Measurements from ENCODE around the gene SETSIP. TPM values are rescaled to one million over a fixed set of nuclear protein-coding genes. Genes with fewer than 3 reads are reported as not detected.

The SETSIP gene
- total and polyA plus RNA-seq, 4 donors, result 0.42 to 0.44 TPM; not detected in 2

GRCh38 chr1:92070892-92071291 lies 4.3 kb downstream of the SETSIP start:
- no peak overlapping the region for H3K27ac ChIP-seq (ENCODE audit: low read depth, low read length)
- H3K4me3 ChIP-seq (ENCODE audit: low read depth, low read length), result no peak overlapping the region
- H3K36me3 ChIP-seq (ENCODE audit: control insufficient read depth, insufficient read depth, low read length), result no peaks in the 10 kb centered on the region
- DNase-seq (ENCODE audit: low read depth in 4 of 6, low spot score in 6 of 6), result no peak
- no peaks in the 10 kb centered on the region for H3K4me1 ChIP-seq (ENCODE audit: control insufficient read depth, insufficient read depth, low read length)
- no peaks in the 10 kb centered on the region for H3K9me3 ChIP-seq (ENCODE audit: control insufficient read depth, insufficient read depth, low read length)
- H3K27me3 ChIP-seq (ENCODE audit: control insufficient read depth, insufficient read depth, low read length), result no peaks in the 10 kb centered on the region
- WGBS (ENCODE audit: insufficient coverage), result 60% methylated on average over 1 of the region's 2 CpGs

- Histone ChIP-seq H3K4me1 (ENCODE audit: control insufficient read depth, insufficient read depth, low read length) (no peaks in the 10 kb centered on the region), H3K4me3 (ENCODE audit: low read depth, low read length) (no peak overlapping the region), H3K27me3 (ENCODE audit: control insufficient read depth, insufficient read depth, low read length) (no peaks in the 10 kb centered on the region), H3K27ac (ENCODE audit: low read depth, low read length) (no peak overlapping the region), H3K36me3 (ENCODE audit: control insufficient read depth, insufficient read depth, low read length) (no peaks in the 10 kb centered on the region), H3K9me3 (ENCODE audit: control insufficient read depth, insufficient read depth, low read length) (no peaks in the 10 kb centered on the region)
- WGBS (ENCODE audit: insufficient coverage), result 92% methylated on average over 6 of the region's 8 CpGs
- no peak for DNase-seq (ENCODE audit: low read depth in 4 of 6, low spot score in 6 of 6)
Measured at GRCh38 chr1:92066321-92066720, 8.9 kb downstream of the SETSIP start.

GRCh38 chr1:92065042-92065441 lies 10.2 kb downstream of the SETSIP start:
- no peaks in the 10 kb centered on the region for H3K36me3 ChIP-seq (ENCODE audit: control insufficient read depth, insufficient read depth, low read length)
- WGBS (ENCODE audit: insufficient coverage), result no CpG with 5 or more reads among the region's 3 CpGs
- H3K4me3 ChIP-seq (ENCODE audit: low read depth, low read length), result no peak overlapping the region
- no peak for DNase-seq (ENCODE audit: low read depth in 4 of 6, low spot score in 6 of 6)
- H3K27me3 ChIP-seq (ENCODE audit: control insufficient read depth, insufficient read depth, low read length), result no peaks in the 10 kb centered on the region
- no peak overlapping the region for H3K27ac ChIP-seq (ENCODE audit: low read depth, low read length)
- H3K9me3 ChIP-seq (ENCODE audit: control insufficient read depth, insufficient read depth, low read length), result no peaks in the 10 kb centered on the region
- H3K4me1 ChIP-seq (ENCODE audit: control insufficient read depth, insufficient read depth, low read length), result no peaks in the 10 kb centered on the region

GRCh38 chr1:92051948-92052347 lies 23.3 kb downstream of the SETSIP start:
- H3K4me1 ChIP-seq (ENCODE audit: control insufficient read depth, insufficient read depth, low read length), result no peaks in the 10 kb centered on the region
- no peaks in the 10 kb centered on the region for H3K27me3 ChIP-seq (ENCODE audit: control insufficient read depth, insufficient read depth, low read length)
- H3K36me3 ChIP-seq (ENCODE audit: control insufficient read depth, insufficient read depth, low read length), result no peaks in the 10 kb centered on the region
- no peak overlapping the region for H3K27ac ChIP-seq (ENCODE audit: low read depth, low read length)
- no peaks in the 10 kb centered on the region for H3K9me3 ChIP-seq (ENCODE audit: control insufficient read depth, insufficient read depth, low read length)
- no peak overlapping the region for H3K4me3 ChIP-seq (ENCODE audit: low read depth, low read length)
- DNase-seq (ENCODE audit: low read depth in 4 of 6, low spot score in 6 of 6), result no peak

- Histone ChIP-seq H3K36me3 (ENCODE audit: control insufficient read depth, insufficient read depth, low read length) (no peaks in the 10 kb centered on the region), H3K9me3 (ENCODE audit: control insufficient read depth, insufficient read depth, low read length) (no peaks in the 10 kb centered on the region), H3K27me3 (ENCODE audit: control insufficient read depth, insufficient read depth, low read length) (no peaks in the 10 kb centered on the region), H3K4me1 (ENCODE audit: control insufficient read depth, insufficient read depth, low read length) (no peaks in the 10 kb centered on the region), H3K4me3 (ENCODE audit: low read depth, low read length) (no peak overlapping the region), H3K27ac (ENCODE audit: low read depth, low read length) (no peak overlapping the region)
- peak in 1 of 6 donors; percentile 53 for DNase-seq (ENCODE audit: low read depth in 4 of 6, low spot score in 6 of 6)
- no CpG with 5 or more reads among the region's 2 CpGs for WGBS (ENCODE audit: insufficient coverage)
Measured at GRCh38 chr1:92045766-92046495, 29.3 kb downstream of the SETSIP start.

- no peaks in the 10 kb centered on the region for H3K4me1 ChIP-seq (ENCODE audit: control insufficient read depth, insufficient read depth, low read length)
- H3K27ac ChIP-seq (ENCODE audit: low read depth, low read length), result no peak overlapping the region
- no peaks in the 10 kb centered on the region for H3K9me3 ChIP-seq (ENCODE audit: control insufficient read depth, insufficient read depth, low read length)
- WGBS (ENCODE audit: insufficient coverage), result 80% methylated on average over 3 of the region's 5 CpGs
- H3K27me3 ChIP-seq (ENCODE audit: control insufficient read depth, insufficient read depth, low read length), result no peaks in the 10 kb centered on the region
- H3K4me3 ChIP-seq (ENCODE audit: low read depth, low read length), result no peak overlapping the region
- no peaks in the 10 kb centered on the region for H3K36me3 ChIP-seq (ENCODE audit: control insufficient read depth, insufficient read depth, low read length)
- no peak for DNase-seq (ENCODE audit: low read depth in 4 of 6, low spot score in 6 of 6)
Measured at GRCh38 chr1:92043621-92044020, 31.6 kb downstream of the SETSIP start.

GRCh38 chr1:92040971-92041370 lies 34.2 kb downstream of the SETSIP start:
- DNase-seq (ENCODE audit: low read depth in 4 of 6, low spot score in 6 of 6), result no peak
- H3K27me3 ChIP-seq (ENCODE audit: control insufficient read depth, insufficient read depth, low read length), result no peaks in the 10 kb centered on the region
- 100% methylated on average over 1 of the region's 1 CpG for WGBS (ENCODE audit: insufficient coverage)
- H3K27ac ChIP-seq (ENCODE audit: low read depth, low read length), result no peak overlapping the region
- no peaks in the 10 kb centered on the region for H3K36me3 ChIP-seq (ENCODE audit: control insufficient read depth, insufficient read depth, low read length)
- H3K9me3 ChIP-seq (ENCODE audit: control insufficient read depth, insufficient read depth, low read length), result no peaks in the 10 kb centered on the region
- no peak overlapping the region for H3K4me3 ChIP-seq (ENCODE audit: low read depth, low read length)
- no peaks in the 10 kb centered on the region for H3K4me1 ChIP-seq (ENCODE audit: control insufficient read depth, insufficient read depth, low read length)

- H3K4me3 ChIP-seq (ENCODE audit: low read depth, low read length), result no peak overlapping the region
- H3K4me1 ChIP-seq (ENCODE audit: control insufficient read depth, insufficient read depth, low read length), result no peaks in the 10 kb centered on the region
- H3K36me3 ChIP-seq (ENCODE audit: control insufficient read depth, insufficient read depth, low read length), result no peaks in the 10 kb centered on the region
- 92% methylated on average over 2 of the region's 2 CpGs for WGBS (ENCODE audit: insufficient coverage)
- H3K9me3 ChIP-seq (ENCODE audit: control insufficient read depth, insufficient read depth, low read length), result no peaks in the 10 kb centered on the region
- DNase-seq (ENCODE audit: low read depth in 4 of 6, low spot score in 6 of 6), result no peak
- no peaks in the 10 kb centered on the region for H3K27me3 ChIP-seq (ENCODE audit: control insufficient read depth, insufficient read depth, low read length)
- no peak overlapping the region for H3K27ac ChIP-seq (ENCODE audit: low read depth, low read length)
Measured at GRCh38 chr1:92038695-92039346, 36.4 kb downstream of the SETSIP start.

- WGBS (ENCODE audit: insufficient coverage), result 56% methylated on average over 2 of the region's 6 CpGs
- no peaks in the 10 kb centered on the region for H3K27me3 ChIP-seq (ENCODE audit: control insufficient read depth, insufficient read depth, low read length)
- H3K27ac ChIP-seq (ENCODE audit: low read depth, low read length), result no peak overlapping the region
- no peak overlapping the region for H3K4me3 ChIP-seq (ENCODE audit: low read depth, low read length)
- H3K4me1 ChIP-seq (ENCODE audit: control insufficient read depth, insufficient read depth, low read length), result no peaks in the 10 kb centered on the region
- no peaks in the 10 kb centered on the region for H3K36me3 ChIP-seq (ENCODE audit: control insufficient read depth, insufficient read depth, low read length)
- peak in 2 of 6 donors; percentile 31 to 34 for DNase-seq (ENCODE audit: low read depth in 4 of 6, low spot score in 6 of 6)
- H3K9me3 ChIP-seq (ENCODE audit: control insufficient read depth, insufficient read depth, low read length), result no peaks in the 10 kb centered on the region
Measured at GRCh38 chr1:92037400-92037799, 37.8 kb downstream of the SETSIP start.
